Liver (tissue), 9 donors: ENCODE data around the gene TMEM51. TPM values are rescaled to one million over a fixed set of nuclear protein-coding genes. Genes with fewer than 3 reads are reported as not detected.
A peak's percentile ranks its signal among the peaks of the same experiment; 100 is the strongest.

ENCODE experiments used
- DNase-seq: peaks from one replicate; pipeline ENCODE4 v3.0.0-alpha.2; 2017; ENCODE audit warnings: low spot score
- H3K27ac ChIP-seq, 2 donors: one replicate each; pipeline ENCODE4 v1.7.0; 2013; ENCODE audit warnings: inconsistent platforms in 2 of 2, low read length in 2 of 2, control low read depth in 1 of 2, low read depth in 1 of 2, mild to moderate bottlenecking in 1 of 2
- H3K27me3 ChIP-seq, 4 donors: one replicate each; pipeline versions ENCODE4 v1.6.1 to v1.7.0; 2013; ENCODE audit warnings: low read length in 3 of 4, inconsistent platforms in 1 of 4, mild to moderate bottlenecking in 1 of 4, moderate library complexity in 1 of 4; ENCODE audit not compliant: control insufficient read depth in 4 of 4, insufficient read depth in 4 of 4
- H3K36me3 ChIP-seq, 4 donors: one replicate each; pipeline versions ENCODE4 v1.6.1 to v1.7.0; 2013; ENCODE audit warnings: low read length in 3 of 4, mild to moderate bottlenecking in 3 of 4, low read depth in 1 of 4, moderate library complexity in 1 of 4; ENCODE audit not compliant: control insufficient read depth in 4 of 4, insufficient read depth in 3 of 4
- H3K4me1 ChIP-seq, 4 donors: one replicate each; pipeline versions ENCODE4 v1.6.1 to v1.7.0; 2013; ENCODE audit warnings: low read length in 3 of 4, mild to moderate bottlenecking in 3 of 4, moderate library complexity in 1 of 4; ENCODE audit not compliant: control insufficient read depth in 4 of 4, insufficient read depth in 4 of 4
- H3K4me3 ChIP-seq, 3 donors: one replicate each; pipeline versions ENCODE4 v1.6.1 to v1.7.0; 2013; ENCODE audit warnings: low read length in 3 of 3, control low read depth in 1 of 3, low read depth in 1 of 3, mild to moderate bottlenecking in 1 of 3
- H3K9ac ChIP-seq, 2 donors: one replicate each; pipeline ENCODE4 v1.7.0; 2013; ENCODE audit warnings: low read length in 2 of 2, mild to moderate bottlenecking in 2 of 2, moderate library complexity in 2 of 2, control low read depth in 1 of 2, low read depth in 1 of 2
- H3K9me3 ChIP-seq, 4 donors: one replicate each; pipeline versions ENCODE4 v1.6.1 to v1.7.0; 2013; ENCODE audit warnings: low read length in 3 of 4; ENCODE audit not compliant: control insufficient read depth in 4 of 4
- ATF3 ChIP-seq: IDR thresholded peaks from 2 replicates; pipeline ENCODE4 v1.6.1; 2016; ENCODE audit warnings: antibody characterized with exemption
- CTCF ChIP-seq: fragments of 150-350 bp; IDR thresholded peaks from 2 replicates; pipeline ENCODE4 v1.5.1; 2017; ENCODE audit warnings: improper control_type of control experiment, low read depth, low read length; ENCODE audit not compliant: missing input control
- EGR1 ChIP-seq, 2 donors: IDR thresholded peaks; 2 replicates each; pipeline ENCODE4 v1.6.1; 2016 to 2018; ENCODE audit warnings: antibody characterized with exemption in 2 of 2, low read depth in 2 of 2
- FOXA1 ChIP-seq: IDR thresholded peaks from 2 replicates; pipeline ENCODE4 v1.6.1; 2016; ENCODE audit warnings: antibody characterized with exemption
- FOXA2 ChIP-seq: IDR thresholded peaks from 2 replicates; pipeline ENCODE4 v1.6.1; 2016; ENCODE audit warnings: antibody characterized with exemption
- GABPA ChIP-seq, 2 donors: IDR thresholded peaks in 1 of 2; conservative IDR thresholded peaks in 1 of 2; 2 replicates each; pipeline ENCODE4 v1.6.1; 2016; ENCODE audit warnings: antibody characterized with exemption in 2 of 2, mild to moderate bottlenecking in 1 of 2, moderate library complexity in 1 of 2
- HNF4A ChIP-seq, 2 donors: conservative IDR thresholded peaks; 2 replicates each; pipeline ENCODE4 v1.6.1; 2016; ENCODE audit warnings: antibody characterized with exemption in 2 of 2, mild to moderate bottlenecking in 2 of 2
- HNF4G ChIP-seq: IDR thresholded peaks from 2 replicates; pipeline ENCODE4 v1.6.1; 2016; ENCODE audit warnings: antibody characterized with exemption
- JUND ChIP-seq, 2 donors: IDR thresholded peaks; 2 replicates each; pipeline ENCODE4 v1.6.1; 2016; ENCODE audit warnings: antibody characterized with exemption in 2 of 2
- MAX ChIP-seq: IDR thresholded peaks from 2 replicates; pipeline ENCODE4 v1.6.1; 2016; ENCODE audit warnings: antibody characterized with exemption
- NR2F2 ChIP-seq: IDR thresholded peaks from 2 replicates; pipeline ENCODE4 v1.6.1; 2016; ENCODE audit warnings: antibody characterized with exemption
- REST ChIP-seq: IDR thresholded peaks from 2 replicates; pipeline ENCODE4 v1.6.1; 2016; ENCODE audit warnings: antibody characterized with exemption, mild to moderate bottlenecking
- RXRA ChIP-seq, 2 donors: IDR thresholded peaks; 2 replicates each; pipeline ENCODE4 v1.6.1; 2017 to 2018; ENCODE audit warnings: antibody characterized with exemption in 2 of 2, mild to moderate bottlenecking in 1 of 2
- SP1 ChIP-seq: IDR thresholded peaks from 2 replicates; pipeline ENCODE4 v1.6.1; 2018; ENCODE audit warnings: antibody characterized with exemption, mild to moderate bottlenecking
- TAF1 ChIP-seq: conservative IDR thresholded peaks from 2 replicates; pipeline ENCODE4 v1.6.1; 2016; ENCODE audit warnings: antibody characterized with exemption, mild to moderate bottlenecking
- YY1 ChIP-seq: IDR thresholded peaks from 2 replicates; pipeline ENCODE4 v1.6.1; 2016; ENCODE audit warnings: antibody characterized with exemption, mild to moderate bottlenecking
- ZBTB33 ChIP-seq: IDR thresholded peaks from 2 replicates; pipeline ENCODE4 v1.6.1; 2016; ENCODE audit warnings: antibody characterized with exemption
- WGBS: extraction: QIAGEN DNeasy Blood & Tissue Kit; methylation state at CpG from one replicate; pipeline ENCODE4 v1.1.7; 2013; 5-methylcytosine and 5-hydroxymethylcytosine counted together
- polyA plus RNA-seq, 2 donors: library from polyadenylated mRNA; stranded (reverse) in 1 of 2; unstranded in 1 of 2; fragments of 200-250 nt in 1 of 2; fragments of >200 nt in 1 of 2; fragmentation: Nextera tagmentation in 1 of 2; extraction: Ambion mirVana in 1 of 2; gene quantifications; one replicate each; pipeline versions ENCODE4 v1.2.1 to v1.2.3, GENCODE V29; 2013 to 2015
- total RNA-seq, 2 donors: library from RNA; depleted of rRNA; stranded (reverse); fragments of >200 nt; gene quantifications; one replicate each; pipeline ENCODE4 v1.2.3, GENCODE V29; 2014
- donor health status: healthy.
- donor health status: healthy.
- donor health status: healthy.
- donor health status: healthy.
- donor health status: healthy.

The TMEM51 gene
- total and polyA plus RNA-seq, 4 donors, result 1.3 to 2.7 (median 1.9) TPM

- H3K4me3 ChIP-seq, result no peak overlapping the region
- no peak for DNase-seq
- H3K9me3 ChIP-seq, result no peaks in the 10 kb centered on the region
- H3K4me1 ChIP-seq, result peaks cover 2 to 24% (median 19%) of the 10 kb centered on the region in 4 donors
- no peak for TF ChIP-seq HNF4G
- no peak for TF ChIP-seq HNF4A (conservative IDR thresholded peaks at IDR 0.05)
- TF ChIP-seq ATF3, result no peak
- TF ChIP-seq GABPA (IDR thresholded peaks at IDR 0.05 in 1 of 2, conservative IDR thresholded peaks at IDR 0.05 in 1 of 2), result no peak
- no peak for TF ChIP-seq JUND (IDR thresholded peaks at IDR 0.05)
- no peak for TF ChIP-seq FOXA1
- no peak for TF ChIP-seq YY1
- TF ChIP-seq FOXA2, result no peak
- no peak for TF ChIP-seq TAF1
- no peak for TF ChIP-seq ZBTB33
- no peak for TF ChIP-seq CTCF
- TF ChIP-seq RXRA (IDR thresholded peaks at IDR 0.05), result no peak
- TF ChIP-seq SP1, result no peak
- no peak for TF ChIP-seq EGR1 (IDR thresholded peaks at IDR 0.05; ENCODE audit: low read depth in 2 of 2)
- TF ChIP-seq NR2F2, result no peak
- TF ChIP-seq REST, result no peak
- TF ChIP-seq MAX, result no peak
- 66% methylated on average over 4 of the region's 4 CpGs for WGBS
- H3K27ac ChIP-seq, result peak overlapping the region in 1 of 2 donors; percentile 19
- peaks cover 0 to 10% (median 0%) of the 10 kb centered on the region in 4 donors for H3K27me3 ChIP-seq
- H3K9ac ChIP-seq, result no peak overlapping the region
- no peaks in the 10 kb centered on the region for H3K36me3 ChIP-seq
Measured at GRCh38 chr1:15201221-15201620, 47.7 kb downstream of the TMEM51 start.
